GM23338 (cell line): ENCODE measurements around the gene TMPRSS9.

Experiments
- CTCF ChIP-seq, 2 experiments: fragments of 200-600 bp in 1 of 2; sonication (generic) in 1 of 2; conservative IDR thresholded peaks; 2 replicates each; pipeline versions ENCODE4 v1.5.1 to v1.6.1; 2016 to 2017; ENCODE audit warnings: antibody characterized with exemption in 2 of 2, low read depth in 2 of 2, mild to moderate bottlenecking in 2 of 2, moderate library complexity in 1 of 2
- ETS1 ChIP-seq: IDR thresholded peaks from 2 replicates; pipeline ENCODE4 v1.6.1; 2016; ENCODE audit warnings: antibody characterized with exemption
- EZH2 ChIP-seq: fragments of 200-600 bp; sonication (generic); IDR thresholded peaks from one replicate; pipeline ENCODE4 v1.8.0; 2017; ENCODE audit warnings: antibody characterized with exemption, mild to moderate bottlenecking, low read depth; ENCODE audit not compliant: unreplicated experiment
- EZH2phosphoT487 ChIP-seq: fragments of 200-600 bp; sonication (generic); IDR thresholded peaks from one replicate; pipeline ENCODE4 v1.8.1; 2018; ENCODE audit warnings: antibody characterized with exemption; ENCODE audit not compliant: unreplicated experiment
- JUNB ChIP-seq: IDR thresholded peaks from one replicate; pipeline ENCODE4 v1.6.1; 2016; ENCODE audit warnings: antibody characterized with exemption; ENCODE audit not compliant: unreplicated experiment
- NANOG ChIP-seq: IDR thresholded peaks from 2 replicates; pipeline ENCODE4 v1.6.1; 2016; ENCODE audit warnings: antibody characterized with exemption, borderline replicate concordance
- POLR2AphosphoS5 ChIP-seq: IDR thresholded peaks from 2 replicates; pipeline ENCODE4 v1.6.1; 2016; ENCODE audit warnings: antibody characterized with exemption, low read depth
- REST ChIP-seq: IDR thresholded peaks from one replicate; pipeline ENCODE4 v1.6.1; 2018; ENCODE audit warnings: antibody characterized with exemption; ENCODE audit not compliant: unreplicated experiment
- ZNF114 ChIP-seq: fragments of 250-450 bp; sonication (Bioruptor Pico); IDR thresholded peaks from 2 replicates; pipeline ENCODE4 v1.5.0; 2020; ENCODE audit warnings: mild to moderate bottlenecking, moderate library complexity
- ZNF331 ChIP-seq: fragments of 250-450 bp; sonication (Bioruptor Pico); IDR thresholded peaks from 2 replicates; pipeline ENCODE4 v1.5.0; 2020; ENCODE audit warnings: low read depth, mild to moderate bottlenecking, moderate library complexity
- ZNF462 ChIP-seq: fragments of 250-450 bp; sonication (Bioruptor Pico); IDR thresholded peaks from 2 replicates; pipeline ENCODE4 v1.5.0; 2020; ENCODE audit warnings: mild to moderate bottlenecking, moderate library complexity

GRCh38 chr19:2375353-2376121 is 15.5 kb downstream of the TMPRSS9 start:
- TF ChIP-seq CTCF (conservative IDR thresholded peaks at IDR 0.05; ENCODE audit: low read depth in 2 of 2): no peak
- TF ChIP-seq ETS1: no peak
- TF ChIP-seq ZNF114 (CRISPR knock-in tag): no peak
- no peak for TF ChIP-seq NANOG
- no peak for TF ChIP-seq EZH2phosphoT487
- TF ChIP-seq EZH2: no peak
- no peak for TF ChIP-seq REST
- TF ChIP-seq POLR2AphosphoS5: no peak
- no peak for TF ChIP-seq JUNB
- TF ChIP-seq ZNF331 (CRISPR knock-in tag): no peak
- no peak for TF ChIP-seq ZNF462 (CRISPR knock-in tag)
